ENCODE data around the gene OR10J4.

DNA sequence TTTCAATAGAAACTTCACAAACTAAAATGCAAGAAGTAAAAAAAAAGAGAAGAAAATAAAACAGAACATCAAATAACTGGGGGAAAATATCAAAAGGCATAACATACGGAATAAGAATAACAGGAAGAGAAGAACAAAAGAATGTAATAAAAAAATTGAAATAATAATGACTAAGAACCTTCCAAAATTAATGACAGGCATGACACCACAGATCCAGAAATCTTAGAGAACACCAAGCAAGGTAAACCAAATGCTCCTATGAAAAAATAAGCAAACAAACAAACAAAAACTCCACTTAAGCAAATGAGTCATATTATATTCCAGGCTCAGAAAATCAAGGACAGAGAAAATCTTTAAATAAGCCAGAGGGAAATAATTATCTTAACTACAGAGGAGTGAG lies 16.2 kb downstream of the OR10J4 start:
- TF ChIP-seq ELF4 (IDR thresholded peaks at IDR 0.05) (no peak), TARDBP (IDR thresholded peaks at IDR 0.05) (no peak), SUZ12 (IDR thresholded peaks at IDR 0.05) (no peak), FOXM1 (IDR thresholded peaks at IDR 0.05; ENCODE audit: borderline replicate concordance) (no peak), FOXK2 (IDR thresholded peaks at IDR 0.05) (no peak), ARNT (IDR thresholded peaks at IDR 0.05) (no peak), NFRKB (IDR thresholded peaks at IDR 0.05) (no peak), FOXA1 (IDR thresholded peaks at IDR 0.05) (no peak), SP1 (IDR thresholded peaks at IDR 0.05) (no peak), ZNF384 (IDR thresholded peaks at IDR 0.05) (no peak)

Data from HEK293T (cell line).